Left ventricle myocardium inferior (tissue), 1 donor: ENCODE results near the gene RALGDS. TPM values are rescaled to one million over a fixed set of nuclear protein-coding genes. Genes with fewer than 3 reads are reported as not detected.

Experiments used
- DNase-seq: peaks from one replicate; pipeline ENCODE4 v3.0.0-alpha.2; 2020
- H3K27ac ChIP-seq: fragments of 200-600 bp; replicated peaks from 2 replicates; pipeline ENCODE4 v1.8.0; 2021
- H3K27me3 ChIP-seq: fragments of 200-600 bp; 2 replicates; pipeline ENCODE4 v1.8.0; 2021; ENCODE audit warnings: low read depth
- H3K36me3 ChIP-seq: fragments of 200-600 bp; 2 replicates; pipeline ENCODE4 v1.8.0; 2021
- H3K4me1 ChIP-seq: fragments of 200-600 bp; 2 replicates; pipeline ENCODE4 v1.8.0; 2021
- H3K4me3 ChIP-seq: fragments of 200-600 bp; 2 replicates; pipeline ENCODE4 v1.8.0; 2021; ENCODE audit warnings: mild to moderate bottlenecking, moderate library complexity
- H3K9me3 ChIP-seq: fragments of 200-600 bp; replicated peaks from 2 replicates; pipeline ENCODE4 v1.8.0; 2021
- CTCF ChIP-seq: fragments of 200-600 bp; IDR thresholded peaks from 2 replicates; pipeline ENCODE4 v1.8.0; 2021; ENCODE audit warnings: antibody characterized with exemption, mild to moderate bottlenecking, borderline replicate concordance
- intact Hi-C: fragments of 100-400 bp; cut with micrococcal nuclease; formaldehyde crosslinking; loops from one replicate; pipeline ENCODE4 v1.11.0; 2022
- total RNA-seq: library from RNA; stranded (reverse); fragmentation: NEBNext Ultra II Directional; extraction: Animal tissue kit (Norgen Biotek cat#: 25700); gene quantifications from one replicate; pipeline ENCODE4 v1.2.1, GENCODE V29; 2021
- donor health status: DM: no; HTN: yes; CAD: no; lungs with severe emphysema.

RALGDS gene
- total RNA-seq, 1 donor from 2014 or later = 24.6 TPM

- Histone ChIP-seq H3K4me1 (peaks cover 83% of the 10 kb centered on the region), H3K27me3 (no peaks in the 10 kb centered on the region), H3K9me3 (no peaks in the 10 kb centered on the region), H3K36me3 (peaks cover 56% of the 10 kb centered on the region), H3K4me3 (no peak overlapping the region), H3K27ac (peak overlapping the region; percentile 96)
- TF ChIP-seq CTCF = no peak
- intact Hi-C loops = no loop called here
- no peak for DNase-seq
Observed at GRCh38 chr9:133057006-133057405, 64.0 kb downstream of the RALGDS start.

GRCh38 chr9:133056533-133056932, 64.5 kb downstream of the RALGDS start:
- intact Hi-C loops = no loop called here
- H3K4me1 ChIP-seq = peaks cover 79% of the 10 kb centered on the region
- H3K4me3 ChIP-seq = no peak overlapping the region
- DNase-seq = no peak
- no peak for TF ChIP-seq CTCF
- peak overlapping the region; percentile 96 for H3K27ac ChIP-seq
- no peaks in the 10 kb centered on the region for H3K9me3 ChIP-seq
- peaks cover 61% of the 10 kb centered on the region for H3K36me3 ChIP-seq
- no peaks in the 10 kb centered on the region for H3K27me3 ChIP-seq

- H3K4me1 ChIP-seq = peaks cover 73% of the 10 kb centered on the region
- intact Hi-C loops = no loop called here
- H3K9me3 ChIP-seq = no peaks in the 10 kb centered on the region
- TF ChIP-seq CTCF = no peak
- peak overlapping the region; percentile 43 for H3K4me3 ChIP-seq
- DNase-seq = no peak
- peak overlapping the region; percentile 96 for H3K27ac ChIP-seq
- peaks cover 67% of the 10 kb centered on the region for H3K36me3 ChIP-seq
- H3K27me3 ChIP-seq = no peaks in the 10 kb centered on the region
Observed at GRCh38 chr9:133055788-133056420, 65.1 kb downstream of the RALGDS start.

GRCh38 chr9:133054966-133055365, 66.1 kb downstream of the RALGDS start:
- peaks cover 76% of the 10 kb centered on the region for H3K36me3 ChIP-seq
- H3K27ac ChIP-seq = peak overlapping the region; percentile 96
- no peaks in the 10 kb centered on the region for H3K9me3 ChIP-seq
- H3K4me1 ChIP-seq = peaks cover 66% of the 10 kb centered on the region
- DNase-seq = peak; percentile 83
- peak overlapping the region; percentile 54 for H3K4me3 ChIP-seq
- no peak for TF ChIP-seq CTCF
- intact Hi-C loops = no loop called here
- H3K27me3 ChIP-seq = no peaks in the 10 kb centered on the region

GRCh38 chr9:133054194-133054890, 66.7 kb downstream of the RALGDS start:
- peak; percentile 79 for DNase-seq
- Histone ChIP-seq H3K9me3 (no peaks in the 10 kb centered on the region), H3K27ac (peak overlapping the region; percentile 96), H3K4me1 (peaks cover 60% of the 10 kb centered on the region), H3K36me3 (peaks cover 83% of the 10 kb centered on the region), H3K27me3 (no peaks in the 10 kb centered on the region), H3K4me3 (peak overlapping the region; percentile 54)
- intact Hi-C loops = no loop called here
- TF ChIP-seq CTCF = peak; percentile 10
